Stimulated activated CD8-positive, alpha-beta memory T cell treated with anti-CD3 and anti-CD28 coated beads, Interleukin-12 subunit alpha, Interleukin-12 subunit beta, amount 100 ng/mL, for 24 hours (primary cell): ENCODE data around the gene FRS2.

Source experiments
- DNase-seq: peaks from one replicate; pipeline ENCODE4 v3.0.0-alpha.2; 2020; ENCODE audit errors: extremely low read depth

The FRS2 gene

GRCh38 chr12:69466867-69467266 lies 3.3 kb upstream of the FRS2 start:
- DNase-seq: no peak

DNA sequence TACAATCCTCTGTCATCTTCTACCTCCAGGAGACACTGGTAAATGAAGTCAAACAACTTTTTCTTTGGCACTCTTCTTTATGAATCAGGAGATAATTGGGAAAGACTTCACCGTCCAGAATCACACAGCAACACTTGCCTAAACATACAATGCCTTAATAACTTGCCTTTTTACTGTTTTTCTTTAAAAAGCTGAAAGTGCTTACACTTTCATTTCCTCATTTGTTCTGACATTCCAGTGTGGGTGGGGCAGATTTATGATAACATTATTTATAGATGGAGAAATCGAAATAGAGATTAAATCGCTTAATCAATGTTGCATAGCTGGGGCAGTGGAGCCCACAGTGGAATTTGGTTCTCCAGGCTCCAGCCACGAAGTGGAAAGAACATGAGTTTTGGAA lies 2.8 kb upstream of the FRS2 start:
- no peak for DNase-seq

DNA sequence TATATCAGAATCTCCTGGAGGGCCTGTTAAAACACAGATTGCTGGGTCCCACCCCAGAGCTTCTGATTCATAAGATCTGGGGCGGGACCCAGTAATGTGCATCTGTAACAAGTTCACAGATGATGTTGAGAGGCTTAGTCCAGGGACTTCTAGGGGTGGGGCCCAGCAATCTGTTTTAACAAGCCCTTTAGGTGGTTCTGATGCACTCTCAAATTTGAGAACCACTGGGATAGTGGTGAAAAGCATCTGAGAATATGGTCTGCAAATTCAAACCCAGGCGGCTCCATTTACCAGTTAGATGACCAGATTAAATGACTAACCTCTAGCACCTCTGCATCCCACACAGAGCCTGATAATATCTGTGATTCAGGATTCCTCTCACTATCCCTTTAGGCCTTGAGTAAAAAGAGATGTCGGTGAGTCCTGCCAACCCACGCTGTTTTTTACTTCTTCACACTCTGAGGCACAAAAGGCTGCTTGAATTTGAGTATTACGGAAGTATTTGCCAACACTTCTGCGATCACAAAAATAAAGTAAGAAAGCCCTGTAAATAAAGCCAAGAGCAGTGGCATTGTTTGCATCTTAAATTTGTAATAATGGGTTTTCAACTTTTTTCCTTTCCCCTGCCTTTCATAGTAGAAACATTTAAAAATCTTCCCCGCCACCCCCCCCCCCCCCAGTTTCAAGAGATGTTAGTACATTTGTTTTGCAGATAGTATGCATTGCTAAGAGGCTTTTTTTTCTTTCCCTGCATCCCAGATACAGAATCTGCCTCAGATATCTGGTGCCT lies 1.8 kb upstream of the FRS2 start:
- DNase-seq: no peak

DNA sequence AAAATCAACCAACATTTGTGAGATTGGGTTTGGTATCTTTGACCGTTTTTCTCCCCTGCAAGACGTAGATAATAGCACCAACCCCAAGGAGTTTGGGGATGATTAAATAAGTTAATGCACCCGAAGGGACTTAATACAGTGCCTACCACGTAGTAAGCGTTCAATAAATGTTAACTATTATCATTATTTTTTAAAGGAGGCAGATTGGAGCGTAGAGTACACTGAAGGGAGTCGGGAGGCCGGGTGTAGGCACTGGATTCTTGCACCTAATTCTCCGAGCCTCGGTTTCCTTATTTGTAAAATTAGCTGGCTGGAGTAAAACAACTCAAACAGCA lies 367 bp upstream of the FRS2 start:
- DNase-seq: no peak

DNA sequence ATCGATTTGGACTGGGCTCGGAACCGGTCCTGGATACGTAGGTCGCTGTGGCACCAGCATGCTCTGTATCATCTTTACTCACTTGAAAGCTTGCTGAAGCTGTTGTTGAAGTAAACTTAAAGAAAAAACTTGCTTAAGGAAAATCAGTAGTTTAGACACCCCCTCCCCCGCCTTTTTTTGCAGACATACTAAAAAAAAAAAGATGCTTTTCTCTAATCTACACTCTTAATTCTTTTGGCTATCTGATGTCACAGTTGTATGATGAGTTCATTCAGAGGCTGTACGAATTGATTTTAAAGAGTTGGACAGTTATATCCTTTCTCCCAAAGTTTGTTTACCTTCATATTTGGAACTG lies 865 bp downstream of the FRS2 start:
- DNase-seq: no peak

- DNase-seq: no peak
Observed at GRCh38 chr12:69471667-69472385, 1.6 kb downstream of the FRS2 start.

DNA sequence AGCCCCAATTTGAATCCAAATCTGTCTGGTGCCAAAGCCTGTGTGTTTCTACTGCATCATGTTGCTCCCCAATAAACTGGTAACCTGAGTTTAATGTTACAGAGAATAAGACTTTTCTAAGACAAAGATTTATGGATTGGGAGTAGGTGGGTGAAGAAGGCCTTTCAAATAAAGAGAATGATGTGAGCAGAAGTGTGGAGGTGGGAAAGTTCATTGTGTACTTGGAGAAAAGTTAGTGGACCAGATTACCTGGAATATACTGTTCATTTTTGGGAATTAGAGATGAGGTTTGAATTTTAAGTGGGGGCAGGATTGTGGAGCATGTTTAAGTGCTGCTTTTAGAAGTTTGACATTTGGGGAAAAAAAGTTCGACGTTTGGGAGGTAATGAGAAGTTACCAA lies 3.1 kb downstream of the FRS2 start:
- no peak for DNase-seq

DNA sequence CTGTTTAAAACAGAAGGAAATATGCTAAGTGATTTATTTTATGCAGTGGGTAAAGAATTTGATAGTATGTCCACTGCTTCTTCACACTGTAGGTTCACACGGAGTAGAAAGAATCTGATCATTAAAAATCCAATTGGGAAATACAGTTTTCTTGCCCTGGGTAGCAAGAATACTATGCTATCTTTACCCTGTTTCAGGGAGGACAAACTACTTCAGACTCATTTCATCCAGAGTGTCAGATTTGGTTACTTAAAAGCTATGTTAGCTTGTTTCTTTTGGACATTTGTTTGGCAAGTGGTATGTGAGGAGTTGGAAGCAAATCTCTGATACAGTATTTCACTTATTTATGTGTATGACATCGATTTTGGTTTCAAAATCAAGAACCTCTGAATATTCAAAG lies 4.3 kb downstream of the FRS2 start:
- no peak for DNase-seq

- DNase-seq: no peak
Observed at GRCh38 chr12:69475237-69475975, 5.2 kb downstream of the FRS2 start.

DNA sequence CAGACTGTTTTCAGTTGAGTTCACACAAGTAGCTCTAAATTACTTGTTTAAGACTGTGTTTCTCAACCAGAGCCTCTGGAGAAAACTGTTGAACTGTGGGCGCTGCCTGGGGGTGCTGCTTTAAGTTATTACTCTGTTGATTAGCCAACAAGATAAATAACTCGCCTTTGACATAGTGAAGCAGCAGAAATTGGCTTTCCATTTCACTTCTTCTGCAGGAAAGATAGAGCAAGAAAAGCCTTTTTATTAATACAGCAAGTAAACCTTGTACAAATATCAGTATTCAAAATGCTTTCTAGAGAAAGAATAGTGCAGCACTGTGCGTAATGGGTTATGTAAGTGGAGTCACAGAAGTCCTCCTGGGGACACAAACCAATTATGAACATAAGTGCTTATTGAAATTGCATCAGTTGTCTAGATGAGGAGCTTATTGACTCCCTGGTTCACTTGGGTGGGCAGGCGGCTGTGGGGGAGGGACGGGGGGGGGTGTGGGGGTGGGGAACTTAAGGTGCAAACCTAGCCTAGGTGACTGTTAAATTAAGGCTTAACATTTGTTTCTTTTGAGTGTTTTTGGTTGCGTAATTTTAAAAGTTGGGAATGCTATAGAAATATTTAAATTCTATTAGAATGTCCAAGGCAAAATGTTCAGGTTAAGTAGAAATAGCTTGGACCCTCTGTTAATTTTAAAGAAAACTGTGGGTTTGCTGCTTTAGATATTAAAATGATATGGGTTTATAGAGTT lies 6.3 kb downstream of the FRS2 start:
- no peak for DNase-seq

DNA sequence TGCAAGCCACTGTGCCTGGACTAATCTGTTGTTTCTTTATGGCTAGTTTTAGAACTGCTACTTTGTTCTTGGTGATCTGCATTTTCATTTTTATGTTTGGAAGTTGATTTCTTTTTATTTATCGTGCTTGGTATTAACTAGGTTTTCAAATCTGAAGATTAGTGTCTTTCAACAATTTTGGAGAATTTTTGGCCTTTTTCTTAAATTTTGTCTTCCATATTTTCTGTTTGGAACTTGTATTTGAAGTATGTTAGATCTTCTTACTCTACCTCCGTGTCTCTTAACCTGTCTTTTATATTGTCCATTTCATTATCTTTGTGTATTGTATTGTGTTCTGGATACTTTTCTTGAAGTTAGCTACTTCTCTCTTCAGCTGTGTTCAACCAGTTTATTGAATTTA lies 9.5 kb downstream of the FRS2 start:
- no peak for DNase-seq

- no peak for DNase-seq
Observed at GRCh38 chr12:69480698-69481097, 10.5 kb downstream of the FRS2 start.

- no peak for DNase-seq
Observed at GRCh38 chr12:69481133-69481532, 10.9 kb downstream of the FRS2 start.

DNA sequence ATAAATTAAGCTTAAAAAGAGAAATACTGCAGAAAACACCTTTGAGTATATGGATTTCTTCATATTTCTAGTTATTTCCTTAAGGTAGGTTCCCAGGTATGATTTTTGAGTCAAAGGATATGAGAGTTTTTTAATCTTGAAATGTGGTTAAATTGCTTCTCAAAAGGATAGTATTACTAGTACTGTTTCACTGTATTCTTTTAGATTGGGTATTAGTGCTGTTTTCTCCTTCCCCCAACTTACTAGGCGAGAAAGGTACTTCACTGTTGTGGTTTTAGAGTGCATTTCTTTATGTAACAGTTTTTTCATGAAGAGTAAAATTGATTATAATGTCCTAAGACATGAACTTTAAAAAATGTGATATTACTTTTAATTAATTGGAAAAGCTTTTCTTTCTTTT lies 13.5 kb downstream of the FRS2 start:
- no peak for DNase-seq

GRCh38 chr12:69484428-69484827 lies 14.2 kb downstream of the FRS2 start:
- DNase-seq: no peak

GRCh38 chr12:69490920-69491643 lies 20.9 kb downstream of the FRS2 start:
- no peak for DNase-seq

DNA sequence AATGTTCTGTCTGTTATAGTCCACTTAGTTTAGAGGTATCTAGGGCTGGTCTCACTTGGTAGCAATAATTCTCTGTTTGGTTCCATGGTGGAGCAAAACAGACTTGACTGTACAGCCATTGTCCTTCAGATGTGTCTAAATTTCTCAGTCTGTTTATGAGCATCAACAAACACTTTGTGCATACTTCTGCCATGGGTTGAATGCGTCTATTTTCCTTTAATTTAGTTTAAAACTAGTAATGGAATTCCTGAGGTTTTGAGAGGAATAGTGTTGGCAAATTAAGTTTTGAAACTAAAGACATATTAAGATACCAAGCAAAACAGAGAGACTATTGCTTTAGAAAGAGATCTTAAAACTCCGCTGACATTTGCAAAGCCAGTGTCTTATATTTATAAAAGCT lies 22.6 kb downstream of the FRS2 start:
- no peak for DNase-seq

DNA sequence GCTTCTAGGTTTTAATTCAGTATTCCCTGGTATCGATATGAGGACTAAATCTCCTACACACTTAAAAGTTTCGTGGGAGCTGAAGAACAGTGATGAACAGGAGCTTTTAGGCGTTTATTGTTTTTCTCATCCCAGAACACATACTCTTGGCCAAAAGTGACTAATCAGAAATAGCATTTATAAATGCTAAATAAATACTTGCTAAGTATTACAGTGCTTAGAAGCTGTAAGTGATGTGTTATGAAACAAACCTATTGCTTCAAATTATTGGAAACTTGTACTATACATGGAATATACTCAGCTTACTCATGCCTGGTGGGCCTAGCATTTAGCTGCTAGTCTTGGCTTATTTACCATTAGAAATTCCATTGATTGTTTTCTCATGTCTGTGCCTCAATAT lies 24.9 kb downstream of the FRS2 start:
- DNase-seq: no peak

DNA sequence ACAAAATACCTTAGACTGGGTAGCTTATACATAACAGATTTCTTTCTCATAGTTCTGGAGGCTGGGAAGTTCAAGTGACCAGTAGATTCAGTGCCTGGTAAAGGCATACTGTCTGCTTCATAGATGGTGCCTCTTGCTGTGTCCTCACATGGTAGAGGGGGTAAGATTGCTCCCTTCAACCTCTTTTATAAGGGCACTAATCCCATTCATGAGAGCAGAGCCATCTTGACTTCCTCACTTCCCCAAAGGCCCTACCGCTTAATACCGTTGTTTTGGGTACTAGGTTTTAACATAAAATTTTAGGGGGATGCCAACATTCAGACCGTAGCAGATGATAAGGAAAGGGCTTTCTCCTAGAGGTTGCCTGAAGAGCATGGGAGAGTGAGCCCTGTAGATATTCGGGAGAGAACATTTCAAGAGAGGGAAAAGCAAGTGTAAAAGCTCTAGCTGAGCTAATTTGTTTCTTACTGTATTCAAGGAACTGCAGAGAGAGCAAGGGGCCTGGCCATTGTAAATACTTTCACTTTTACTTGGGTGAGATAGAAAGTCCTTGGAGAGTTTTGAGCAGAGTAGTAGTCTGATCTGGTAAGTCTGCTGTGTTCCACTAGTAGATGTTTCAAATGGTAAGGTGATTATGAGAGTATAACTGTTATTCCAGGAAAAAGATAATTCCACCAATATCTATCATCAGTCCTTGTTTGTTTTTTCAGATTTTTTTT lies 27.3 kb downstream of the FRS2 start:
- no peak for DNase-seq

DNA sequence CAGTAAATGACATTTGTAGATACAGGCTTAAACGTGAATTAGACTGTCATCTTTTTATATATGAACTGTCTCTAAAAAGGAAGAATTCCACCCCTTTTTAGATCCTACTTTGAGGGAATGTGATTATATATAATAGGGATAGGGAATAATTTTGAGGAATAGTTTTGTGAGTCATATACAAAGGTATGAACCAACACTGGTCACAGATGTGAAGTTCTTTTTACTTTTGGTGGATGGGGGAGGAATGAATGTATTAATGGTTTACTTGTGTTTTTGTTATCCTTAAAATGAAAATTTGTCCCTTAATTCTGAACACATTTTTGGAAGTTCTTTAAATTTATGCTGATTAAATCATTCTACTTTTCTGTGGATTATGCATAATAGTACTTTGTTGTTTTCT lies 30.4 kb downstream of the FRS2 start:
- no peak for DNase-seq
